NOMO-1 treated with DMSO at 0.1 percent for 48 hours (cell line): Measurements from ENCODE around the gene MRGPRG.

Experiments used
- DNase-seq: peaks from one replicate; lab custom pipeline; 2025; ENCODE audit not compliant: unreplicated experiment; lab: John Stamatoyannopoulos, UW

The MRGPRG gene

DNA sequence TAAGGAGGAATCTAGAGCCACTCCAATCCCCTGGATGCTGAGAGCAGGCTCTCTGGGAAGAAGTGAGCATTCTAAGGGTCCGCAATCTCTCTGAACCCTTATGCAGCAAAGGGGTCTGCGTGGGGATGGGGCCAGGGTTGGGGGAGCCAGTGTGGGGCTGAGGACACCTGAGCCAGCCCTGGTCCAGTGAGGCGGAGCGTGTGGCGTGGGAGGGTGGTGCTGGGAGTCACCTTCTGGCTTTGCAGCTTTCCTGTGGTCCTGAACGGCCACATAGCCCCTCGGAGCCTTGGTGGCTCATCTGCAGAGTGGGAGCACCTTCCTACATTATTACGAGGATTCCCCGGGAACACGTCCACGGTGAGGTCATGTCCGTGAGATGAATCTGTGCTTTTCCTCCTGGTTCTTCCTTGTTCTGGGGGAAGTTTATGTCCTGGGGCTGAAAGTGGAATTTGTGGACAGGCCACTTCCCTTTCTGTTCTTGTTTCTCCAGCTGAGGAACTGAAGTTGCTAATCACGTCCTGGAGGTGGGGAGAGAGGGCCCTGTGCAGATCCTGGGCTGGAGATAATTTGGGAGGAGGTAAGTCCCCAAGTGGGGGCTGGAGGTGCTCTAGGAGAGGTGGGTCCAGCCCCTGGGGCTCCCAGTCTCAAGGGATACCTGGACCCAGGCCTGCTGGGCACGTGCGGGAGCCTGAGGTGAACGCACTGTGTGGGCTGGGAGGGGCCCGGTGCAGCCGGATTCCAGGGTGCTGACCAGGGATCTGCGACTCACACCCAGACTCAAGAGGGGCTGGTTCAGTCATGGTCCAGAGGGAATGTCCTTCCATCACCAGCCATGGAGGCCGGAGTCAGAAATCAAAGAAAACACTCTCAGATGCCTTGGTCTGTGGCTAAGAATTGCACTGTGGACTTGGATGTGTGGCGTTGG is 7.5 kb upstream of the MRGPRG start:
- DNase-seq: peak; percentile 60

DNA sequence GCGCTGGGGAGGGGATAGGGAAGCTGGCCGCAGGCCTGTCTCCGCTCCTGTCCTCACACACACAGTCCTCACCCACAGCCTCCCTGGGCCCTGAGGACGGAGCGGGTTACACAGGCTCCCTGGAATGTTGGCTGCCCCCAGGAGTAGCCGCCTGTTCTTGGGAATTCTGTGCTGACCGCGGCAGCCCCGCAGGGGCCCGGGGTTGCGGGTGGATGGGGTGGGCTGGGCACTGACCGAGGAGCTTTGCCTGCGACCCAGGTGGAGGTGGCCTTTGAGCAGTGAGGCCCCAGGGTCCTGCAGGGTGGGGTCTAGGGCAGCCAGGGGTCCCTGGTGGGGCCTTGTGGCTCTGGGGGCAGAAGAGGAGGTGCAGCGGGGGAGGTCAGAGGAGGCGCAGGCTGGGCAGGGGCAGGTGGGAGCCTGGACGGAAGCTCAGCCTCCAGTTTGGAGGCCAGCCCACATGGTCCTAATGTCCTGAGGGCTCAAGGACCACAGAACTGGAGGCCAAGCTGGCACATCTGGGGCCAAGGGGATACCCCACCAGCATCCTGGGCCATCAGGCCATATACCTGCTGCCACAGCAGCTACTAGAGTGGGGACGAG is 6.6 kb upstream of the MRGPRG start:
- no peak for DNase-seq

DNA sequence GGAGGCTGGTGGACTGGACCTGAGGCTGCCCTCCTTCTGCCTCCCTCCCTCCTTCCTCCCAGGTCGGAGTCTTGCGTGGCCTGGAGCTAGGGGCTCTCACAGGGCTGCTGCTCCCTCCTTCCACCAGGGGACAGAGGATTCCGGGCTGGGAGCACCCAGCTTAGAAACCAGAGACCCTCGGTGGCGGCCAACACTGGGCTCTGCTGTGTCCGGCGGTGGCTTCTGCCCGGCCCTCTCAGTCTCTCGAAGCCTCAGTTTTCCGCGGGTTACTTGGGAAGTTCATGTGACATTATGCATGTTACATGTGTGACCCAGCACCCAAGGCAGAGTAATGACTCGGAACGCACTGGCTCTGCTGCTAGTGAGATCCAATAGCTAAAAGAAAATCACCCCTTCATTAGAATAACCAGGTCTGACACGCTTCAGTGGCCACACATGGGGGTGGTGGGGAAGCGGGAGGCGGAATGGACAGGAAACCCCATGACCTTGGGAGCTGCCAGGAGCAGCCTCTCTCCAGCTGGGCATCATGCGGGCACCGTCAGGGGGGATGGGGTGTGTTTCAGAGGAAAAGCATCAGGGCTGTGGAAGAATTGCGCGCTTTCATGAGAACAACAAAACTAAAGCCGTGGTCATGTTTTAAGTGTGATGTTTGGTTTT is 5.9 kb upstream of the MRGPRG start:
- DNase-seq: no peak

- DNase-seq: no peak
These were observed 5.3 kb upstream of the MRGPRG start for GRCh38 chr11:3223932-3224381.

- DNase-seq: peak; percentile 12
These were observed 4.6 kb upstream of the MRGPRG start for GRCh38 chr11:3222941-3223915.

- no peak for DNase-seq
These were observed 3.6 kb upstream of the MRGPRG start for GRCh38 chr11:3222003-3222855.

GRCh38 chr11:3221408-3222002 is 2.9 kb upstream of the MRGPRG start:
- no peak for DNase-seq

GRCh38 chr11:3220521-3221407 is 2.2 kb upstream of the MRGPRG start:
- no peak for DNase-seq

DNA sequence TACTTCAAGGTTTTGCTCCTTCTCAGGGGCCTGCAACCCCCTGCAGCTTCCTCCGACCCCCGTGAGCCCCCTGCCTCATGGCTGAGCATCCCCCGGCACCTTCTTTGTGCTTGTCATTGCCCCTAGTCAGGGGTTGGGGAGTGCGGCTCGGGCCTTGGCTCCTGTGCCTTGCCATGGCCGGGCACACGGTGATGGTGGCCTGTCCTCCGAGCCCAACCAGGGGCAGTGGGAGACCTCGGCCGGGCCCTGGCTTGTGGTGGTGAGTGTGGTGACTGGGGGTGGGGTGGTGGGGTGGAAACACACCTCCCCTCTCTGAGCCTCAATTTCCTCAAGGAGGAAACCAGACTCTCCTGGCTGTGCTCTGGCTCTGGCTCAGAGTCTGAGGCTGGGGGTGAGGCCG is 1.5 kb upstream of the MRGPRG start:
- no peak for DNase-seq

GRCh38 chr11:3219281-3219892 is 774 bp upstream of the MRGPRG start:
- no peak for DNase-seq

- no peak for DNase-seq
These were observed 663 bp downstream of the MRGPRG start for GRCh38 chr11:3217818-3218482.

- no peak for DNase-seq
These were observed 2.5 kb downstream of the MRGPRG start for GRCh38 chr11:3216027-3216525.

GRCh38 chr11:3215346-3216026 is 3.1 kb downstream of the MRGPRG start:
- no peak for DNase-seq

GRCh38 chr11:3214420-3214699 is 4.3 kb downstream of the MRGPRG start:
- no peak for DNase-seq

GRCh38 chr11:3213659-3214419 is 4.8 kb downstream of the MRGPRG start:
- no peak for DNase-seq

- DNase-seq: no peak
These were observed 10.3 kb downstream of the MRGPRG start for GRCh38 chr11:3208272-3208671.
